H1 (cell line): Measurements from ENCODE around the gene PLXNA3. TPM values are rescaled to one million over a fixed set of nuclear protein-coding genes. Genes with fewer than 3 reads are reported as not detected.

Source experiments
- CHD7 ChIP-seq: fragments of 300-600 bp; sonication (generic); IDR thresholded peaks from 2 replicates; pipeline ENCODE4 v1.7.1; 2012; ENCODE audit warnings: low read length, moderate library complexity, mild to moderate bottlenecking, inconsistent platforms; ENCODE audit not compliant: insufficient replicate concordance
- CREB1 ChIP-seq: IDR thresholded peaks from 2 replicates; pipeline ENCODE4 v1.6.1; 2012; ENCODE audit warnings: inconsistent platforms
- MAX ChIP-seq: IDR thresholded peaks from 2 replicates; pipeline ENCODE4 v1.6.1; 2012; ENCODE audit warnings: inconsistent platforms
- RNF2 ChIP-seq: fragments of 200-900, 300-1000 bp; sonication (generic); IDR thresholded peaks from 2 replicates; pipeline ENCODE4 v1.7.1; 2016; ENCODE audit warnings: borderline replicate concordance, low read depth, mild to moderate bottlenecking, antibody characterized with exemption, low read length; ENCODE audit not compliant: poor library complexity, severe bottlenecking; ENCODE audit errors: missing control alignments
- SIX5 ChIP-seq: IDR thresholded peaks from 2 replicates; pipeline ENCODE4 v1.6.1; 2011; ENCODE audit warnings: mild to moderate bottlenecking, low read depth, low read length
- polyA plus RNA-seq, 7 experiments: library from polyadenylated mRNA; depleted of rRNA in 3 of 7; stranded (reverse) in 5 of 7; unstranded in 2 of 7; fragments of >200 nt in 5 of 7; fragments of 200-250 nt in 2 of 7; gene quantifications; 1 replicate in 5 of 7; 2 replicates in 1 of 7; 4 replicates in 1 of 7; pipeline versions ENCODE4 v1.2.1 to v1.2.3, GENCODE V29; 2011 to 2013; ENCODE audit warnings: missing spikeins in 2 of 7, mixed read lengths in 2 of 7
- total RNA-seq: library from RNA; stranded (reverse); fragmentation: NEBNext Ultra II Directional; extraction: Animal tissue kit (Norgen Biotek cat#: 25700); gene quantifications from 2 replicates; pipeline ENCODE4 v1.2.1, GENCODE V29; 2021

The PLXNA3 gene
- total and polyA plus RNA-seq, 2 of the 8 experiments (the other 6 are each of a cell fraction or from before 2014, with no cell fraction given): 10.7 to 18.2 TPM

GRCh38 chrX:154419688-154420401 lies 38.2 kb upstream of the PLXNA3 start (continued):
- TF ChIP-seq CHD7 (no peak), MAX (no peak), RNF2 (no peak), SIX5 (no peak), CREB1 (no peak)
